VCaP (cell line): ENCODE results near the gene HLA-DOA.

Experiments used
- H3K27ac ChIP-seq: fragments of 450-650 bp; 2 replicates; pipeline ENCODE4 v1.5.1; 2017
- CTCF ChIP-seq: fragments of 450-650 bp; conservative IDR thresholded peaks from 2 replicates; pipeline ENCODE4 v1.5.1; 2017; ENCODE audit warnings: mild to moderate bottlenecking, moderate library complexity

The HLA-DOA gene

GRCh38 chr6:33023536-33023935, 14.1 kb upstream of the HLA-DOA start:
- no peak overlapping the region for H3K27ac ChIP-seq
- TF ChIP-seq CTCF: no peak

- no peak for TF ChIP-seq CTCF
- H3K27ac ChIP-seq: no peak overlapping the region
Measured at GRCh38 chr6:33021917-33022316, 12.5 kb upstream of the HLA-DOA start.

GRCh38 chr6:33019372-33019771, 10.0 kb upstream of the HLA-DOA start:
- TF ChIP-seq CTCF: no peak
- no peak overlapping the region for H3K27ac ChIP-seq

- TF ChIP-seq CTCF: no peak
Measured at GRCh38 chr6:33018904-33019303, 9.5 kb upstream of the HLA-DOA start.

GRCh38 chr6:33018418-33018817, 9.0 kb upstream of the HLA-DOA start:
- TF ChIP-seq CTCF: no peak
- H3K27ac ChIP-seq: no peak overlapping the region

More at GRCh38 chr6:33018904-33019303, 9.5 kb upstream of the HLA-DOA start:
- no peak overlapping the region for H3K27ac ChIP-seq

GRCh38 chr6:33017694-33018353, 8.4 kb upstream of the HLA-DOA start:
- TF ChIP-seq CTCF: no peak
- H3K27ac ChIP-seq: no peak overlapping the region

- no peak for TF ChIP-seq CTCF
- no peak overlapping the region for H3K27ac ChIP-seq
Measured at GRCh38 chr6:33017018-33017417, 7.6 kb upstream of the HLA-DOA start.
